ENCODE results near the gene CYP4B1.
"Not testable (repeated sequence)": the region's sequence is repeated elsewhere in the genome, so short reads cannot be mapped to it uniquely, and the experiment has no call there.

GRCh38 chr1:46857660-46858065 is 58.8 kb downstream of the CYP4B1 start:
- TF ChIP-seq POLR2AphosphoS5 (IDR thresholded peaks at IDR 0.05); CTCF (IDR thresholded peaks at IDR 0.05); POLR2A (IDR thresholded peaks at IDR 0.05; ENCODE audit: low read depth); EP300 (IDR thresholded peaks at IDR 0.05): not testable (repeated sequence)

Measured in esophagus muscularis mucosa (tissue), 4 donors.